ENCODE results near the gene NTN4.

The NTN4 gene

DNA sequence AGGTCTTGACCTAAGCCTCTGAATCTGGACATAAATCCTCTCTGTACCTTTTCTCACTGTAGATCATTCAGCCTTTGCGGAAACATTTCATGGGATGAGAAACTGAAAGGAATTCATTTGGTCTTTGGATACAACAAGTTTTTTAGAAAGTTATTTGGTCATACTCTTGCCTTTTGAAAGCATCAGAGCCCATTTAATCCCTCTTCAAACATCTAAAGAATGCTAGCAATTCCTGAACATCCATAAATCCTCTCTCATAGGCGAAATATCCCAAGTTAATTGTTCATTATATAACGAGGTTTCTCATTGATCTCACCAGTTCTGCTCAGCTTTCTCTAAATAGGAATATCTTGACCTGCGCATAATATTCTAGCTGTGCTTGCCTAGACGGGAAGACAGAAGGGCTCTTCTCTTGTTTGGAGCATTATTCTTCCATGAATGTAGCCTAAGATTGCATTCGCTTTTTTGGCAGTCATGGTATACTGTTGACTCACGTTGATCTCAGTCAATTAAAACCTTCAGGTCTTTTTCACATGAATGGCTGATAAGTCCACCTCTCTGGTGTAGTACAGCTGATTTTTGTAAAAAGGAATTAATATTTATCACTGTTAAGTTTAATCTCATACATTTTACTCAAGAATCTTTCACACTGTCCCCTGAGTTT, 24.1 kb downstream of the NTN4 start:
- TF ChIP-seq TCF12 (IDR thresholded peaks at IDR 0.05; ENCODE audit: low read depth) (no peak), EGR1 (IDR thresholded peaks at IDR 0.05) (no peak), YY1 (IDR thresholded peaks at IDR 0.05; ENCODE audit: low read depth) (no peak), EP300 (IDR thresholded peaks at IDR 0.05; ENCODE audit: borderline replicate concordance) (no peak), CREB1 (IDR thresholded peaks at IDR 0.05; ENCODE audit: low read depth) (no peak), ZBTB7A (IDR thresholded peaks at IDR 0.05; ENCODE audit: low read depth) (no peak), MAX (IDR thresholded peaks at IDR 0.05) (no peak), FOXM1 (IDR thresholded peaks at IDR 0.05; ENCODE audit: borderline replicate concordance, low read depth) (no peak), REST (IDR thresholded peaks at IDR 0.05; ENCODE audit: low read depth) (no peak), CEBPB (IDR thresholded peaks at IDR 0.05) (no peak), USF1 (IDR thresholded peaks at IDR 0.05) (no peak), NFIC (IDR thresholded peaks at IDR 0.05) (no peak), TEAD4 (IDR thresholded peaks at IDR 0.05) (no peak)

DNA sequence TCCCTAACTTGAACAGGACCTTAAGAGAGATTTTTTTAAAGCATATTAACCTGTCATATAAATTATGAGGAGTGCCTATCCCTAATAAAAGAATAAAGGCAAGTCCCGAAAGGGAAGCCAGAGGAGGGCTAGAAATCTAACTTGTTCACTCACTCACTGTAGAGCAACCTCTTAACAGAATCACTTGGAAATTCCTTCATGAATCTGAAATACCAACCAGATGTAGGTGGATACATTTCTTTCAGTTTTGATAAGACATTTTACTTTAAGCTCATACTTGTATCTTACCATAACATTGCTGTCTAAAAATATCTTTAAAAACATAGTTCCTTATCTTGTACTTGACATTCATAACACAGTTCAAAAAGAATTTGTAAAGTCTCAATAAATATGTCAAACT, 25.7 kb downstream of the NTN4 start:
- no peak for TF ChIP-seq TEAD4 (IDR thresholded peaks at IDR 0.05)
- TF ChIP-seq TCF12 (IDR thresholded peaks at IDR 0.05; ENCODE audit: low read depth) = no peak
- TF ChIP-seq REST (IDR thresholded peaks at IDR 0.05; ENCODE audit: low read depth) = no peak
- TF ChIP-seq CEBPB (IDR thresholded peaks at IDR 0.05) = no peak
- TF ChIP-seq CREB1 (IDR thresholded peaks at IDR 0.05; ENCODE audit: low read depth) = no peak
- TF ChIP-seq RAD21 (IDR thresholded peaks at IDR 0.05; ENCODE audit: low read depth) = no peak
- TF ChIP-seq USF1 (IDR thresholded peaks at IDR 0.05) = no peak
- TF ChIP-seq MAX (IDR thresholded peaks at IDR 0.05) = no peak
- TF ChIP-seq YY1 (IDR thresholded peaks at IDR 0.05; ENCODE audit: low read depth) = no peak

GRCh38 chr12:95763809-95764253, 26.7 kb downstream of the NTN4 start:
- TF ChIP-seq FOXM1 (IDR thresholded peaks at IDR 0.05; ENCODE audit: borderline replicate concordance, low read depth) (no peak), REST (IDR thresholded peaks at IDR 0.05; ENCODE audit: low read depth) (no peak), TCF12 (IDR thresholded peaks at IDR 0.05; ENCODE audit: low read depth) (no peak), USF1 (IDR thresholded peaks at IDR 0.05) (no peak), EP300 (IDR thresholded peaks at IDR 0.05; ENCODE audit: borderline replicate concordance) (no peak), CEBPB (IDR thresholded peaks at IDR 0.05) (no peak), ZBTB7A (IDR thresholded peaks at IDR 0.05; ENCODE audit: low read depth) (no peak), MAX (IDR thresholded peaks at IDR 0.05) (no peak), TAF1 (IDR thresholded peaks at IDR 0.05; ENCODE audit: low read depth) (no peak), CREB1 (IDR thresholded peaks at IDR 0.05; ENCODE audit: low read depth) (no peak), RAD21 (IDR thresholded peaks at IDR 0.05; ENCODE audit: low read depth) (no peak)
